Liver (tissue), 3 donors: ENCODE results near the gene PPOX.

Experiments
- CTCF ChIP-seq: fragments of 150-350 bp; IDR thresholded peaks from 2 replicates; pipeline ENCODE4 v1.5.1; 2017; ENCODE audit warnings: improper control_type of control experiment, low read depth, low read length; ENCODE audit not compliant: missing input control
- EGR1 ChIP-seq, 2 donors: IDR thresholded peaks; 2 replicates each; pipeline ENCODE4 v1.6.1; 2016 to 2018; ENCODE audit warnings: antibody characterized with exemption in 2 of 2, low read depth in 2 of 2
- HNF4G ChIP-seq: IDR thresholded peaks from 2 replicates; pipeline ENCODE4 v1.6.1; 2016; ENCODE audit warnings: antibody characterized with exemption
- REST ChIP-seq: IDR thresholded peaks from 2 replicates; pipeline ENCODE4 v1.6.1; 2016; ENCODE audit warnings: antibody characterized with exemption, mild to moderate bottlenecking
- TAF1 ChIP-seq: conservative IDR thresholded peaks from 2 replicates; pipeline ENCODE4 v1.6.1; 2016; ENCODE audit warnings: antibody characterized with exemption, mild to moderate bottlenecking
- YY1 ChIP-seq: IDR thresholded peaks from 2 replicates; pipeline ENCODE4 v1.6.1; 2016; ENCODE audit warnings: antibody characterized with exemption, mild to moderate bottlenecking
- donor health status: healthy.
- donor health status: healthy.

- no peak for TF ChIP-seq CTCF
- no peak for TF ChIP-seq REST
- TF ChIP-seq YY1 = no peak
- no peak for TF ChIP-seq HNF4G
- TF ChIP-seq TAF1 = no peak
- TF ChIP-seq EGR1 (IDR thresholded peaks at IDR 0.05; ENCODE audit: low read depth in 2 of 2) = no peak
Measured at GRCh38 chr1:161159913-161160243, 6.3 kb upstream of the PPOX start.
